CD4-positive, alpha-beta T cell treated with Interleukin-15 for 4 hours (primary cell): ENCODE measurements around the gene GJC1.
A peak's percentile ranks its signal among the peaks of the same experiment; 100 is the strongest.

ENCODE experiments used
- DNase-seq: peaks from one replicate; pipeline ENCODE4 v3.0.0-alpha.2; 2020; ENCODE audit warnings: low spot score

GJC1 gene

GRCh38 chr17:44776628-44777393 is 53.3 kb downstream of the GJC1 start:
- no peak for DNase-seq

GRCh38 chr17:44775838-44776621 is 54.1 kb downstream of the GJC1 start:
- no peak for DNase-seq

- DNase-seq, result peak; percentile 98
Observed at GRCh38 chr17:44775136-44775837, 54.8 kb downstream of the GJC1 start.

GRCh38 chr17:44774271-44775135 is 55.6 kb downstream of the GJC1 start:
- peak; percentile 83 for DNase-seq

GRCh38 chr17:44773140-44773539 is 56.9 kb downstream of the GJC1 start:
- no peak for DNase-seq

GRCh38 chr17:44772308-44773045 is 57.6 kb downstream of the GJC1 start:
- no peak for DNase-seq

- no peak for DNase-seq
Observed at GRCh38 chr17:44770166-44770925, 59.7 kb downstream of the GJC1 start.

- no peak for DNase-seq
Observed at GRCh38 chr17:44769647-44770084, 60.4 kb downstream of the GJC1 start.

- no peak for DNase-seq
Observed at GRCh38 chr17:44769230-44769629, 60.9 kb downstream of the GJC1 start.

GRCh38 chr17:44768505-44769142 is 61.5 kb downstream of the GJC1 start:
- no peak for DNase-seq

GRCh38 chr17:44767493-44767892 is 62.6 kb downstream of the GJC1 start:
- no peak for DNase-seq

GRCh38 chr17:44766409-44767038 is 63.6 kb downstream of the GJC1 start:
- DNase-seq, result no peak

- DNase-seq, result no peak
Observed at GRCh38 chr17:44765965-44766364, 64.1 kb downstream of the GJC1 start.

GRCh38 chr17:44763170-44763569 is 66.9 kb downstream of the GJC1 start:
- no peak for DNase-seq

GRCh38 chr17:44761932-44762810 is 67.9 kb downstream of the GJC1 start:
- no peak for DNase-seq

- no peak for DNase-seq
Observed at GRCh38 chr17:44760474-44761308, 69.4 kb downstream of the GJC1 start.

GRCh38 chr17:44759916-44760243 is 70.2 kb downstream of the GJC1 start:
- DNase-seq, result no peak
